ENCODE results near the gene CEP131. TPM values are rescaled to one million over a fixed set of nuclear protein-coding genes. Genes with fewer than 3 reads are reported as not detected.

CEP131 gene
- total and polyA plus RNA-seq, 2 of the 8 experiments (the other 6 are each of a cell fraction or from before 2014, with no cell fraction given) = 5.9 to 23.2 TPM

DNA sequence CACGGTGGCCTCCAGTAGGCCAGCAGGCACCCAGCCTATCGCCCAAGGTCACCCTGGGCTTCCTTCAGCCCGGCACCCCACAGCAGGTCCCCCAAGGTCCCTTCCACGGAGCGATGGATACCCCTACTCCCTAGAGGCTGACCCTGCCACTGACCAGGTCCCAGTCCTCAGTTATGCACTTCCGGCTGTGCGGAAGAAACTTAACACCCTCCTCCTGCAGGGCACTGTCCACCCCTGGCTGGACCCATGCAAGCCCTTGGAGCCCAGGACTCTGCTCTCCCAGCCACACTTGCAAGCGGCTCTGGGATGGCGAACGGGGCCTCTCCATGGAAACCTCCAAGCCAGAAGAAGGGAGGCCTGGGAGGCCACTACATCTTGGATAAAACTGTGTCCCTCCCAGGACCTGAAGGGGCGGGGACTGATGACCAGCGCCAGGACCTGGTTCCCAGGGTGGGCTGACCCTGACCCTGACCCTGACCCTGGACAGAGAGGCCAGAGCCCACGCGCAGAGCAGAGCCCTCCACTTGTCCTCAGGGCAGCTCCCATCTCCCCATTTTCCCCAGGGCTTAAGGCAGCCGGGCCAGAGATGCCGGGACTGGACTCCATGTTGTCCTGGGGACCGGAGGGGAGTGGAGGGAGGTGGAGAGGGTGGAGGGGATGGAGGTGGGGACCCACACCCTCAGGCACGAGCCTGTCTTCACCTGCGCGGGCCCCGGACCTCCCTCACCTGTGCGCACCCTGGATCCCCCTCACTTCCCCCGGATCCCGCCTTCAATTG lies 734 bp downstream of the CEP131 start:
- Histone ChIP-seq H2BK15ac (ENCODE audit: low read length) (no peak overlapping the region), H4K91ac (replicated peaks; ENCODE audit: insufficient read length, low read length) (no peak overlapping the region), H3K4me3 (ENCODE audit: extremely low read depth in 1 of 4, insufficient read depth in 2 of 4, low read depth in 3 of 4, low read length in 4 of 4) (peak overlapping the region; percentile 74 to 98 (median 76)), H4K5ac (ENCODE audit: insufficient read length, low read depth, low read length) (no peak overlapping the region), H3K36me3 (ENCODE audit: control insufficient read depth in 2 of 4, insufficient read depth in 4 of 4, low read length in 3 of 4) (peaks cover 0 to 5% (median 0%) of the 10 kb centered on the region in 4 experiments; a peak in 1 of 8 replicates), H2AK5ac (ENCODE audit: low read depth, low read length) (no peak overlapping the region), H3K18ac (ENCODE audit: extremely low read depth, low read length) (no peak overlapping the region), H2BK12ac (ENCODE audit: low read depth, low read length) (no peak overlapping the region), H4K20me1 (replicated peaks in 1 of 2; ENCODE audit: control insufficient read depth in 1 of 2, insufficient read depth in 2 of 2, low read length in 2 of 2) (peaks cover 4 to 10% of the 10 kb centered on the region in 2 experiments), H2BK20ac (ENCODE audit: low read length) (no peak overlapping the region), H3K14ac (ENCODE audit: insufficient read length) (no peak overlapping the region), H3K9me3 (ENCODE audit: insufficient read depth in 2 of 2, low read depth in 1 of 2, low read length in 1 of 2) (no peaks in the 10 kb centered on the region), H3K27me3 (replicated peaks in 1 of 4; ENCODE audit: control insufficient read depth in 3 of 4, extremely low read depth in 1 of 4, insufficient read depth in 3 of 4, low read length in 3 of 4) (peaks cover 0 to 2% (median 0%) of the 10 kb centered on the region in 4 experiments; a peak in 2 of 7 replicates), H3K23me2 (ENCODE audit: low read depth, low read length) (peaks cover 12% of the 10 kb centered on the region; the same call in 1 of the 2 replicates), H2BK5ac (ENCODE audit: low read depth, low read length) (no peak overlapping the region), H3K4ac (replicated peaks; ENCODE audit: insufficient read length, low read depth, low read length) (peak overlapping the region; percentile 53), H3K27ac (ENCODE audit: low read depth, low read length) (no peak overlapping the region), H3K4me2 (ENCODE audit: insufficient read depth in 1 of 2, low read depth in 2 of 2, low read length in 2 of 2) (peak overlapping the region; percentile 87 to 90), H2AFZ (ENCODE audit: low read length) (no peak overlapping the region), H3K56ac (replicated peaks; ENCODE audit: insufficient read length, low read depth, low read length) (no peak overlapping the region), H4K8ac (ENCODE audit: extremely low read depth, insufficient read depth, low read length) (no peak overlapping the region), H3K4me1 (replicated peaks in 1 of 4; ENCODE audit: control insufficient read depth in 3 of 4, insufficient read depth in 4 of 4, low read length in 3 of 4) (peaks cover 0 to 12% (median 9%) of the 10 kb centered on the region in 4 experiments; a peak in 5 of 7 replicates), H3K9ac (replicated peaks in 1 of 4; ENCODE audit: extremely low read depth in 1 of 4, low read depth in 3 of 4, low read length in 3 of 4) (peak overlapping the region in 3 of 4 experiments; percentile 34 to 58 (median 44); a peak in 5 of 7 replicates), H3K79me2 (ENCODE audit: control insufficient read depth in 1 of 2, insufficient read depth in 2 of 2, low read length in 2 of 2) (peaks cover 0 to 15% of the 10 kb centered on the region in 2 experiments; a peak in 1 of 4 replicates), H2BK120ac (replicated peaks; ENCODE audit: low read depth, low read length) (no peak overlapping the region), H3K79me1 (ENCODE audit: low read depth, low read length) (peaks cover 18% of the 10 kb centered on the region), H3K23ac (ENCODE audit: insufficient read length) (no peak overlapping the region)
- ChIA-PET POLR2A (ENCODE audit: partially characterized antibody) (interaction anchor here (0.8 to 2.8 kb wide), 6 partner anchors 15 to 26 kb away, joined by 3 to 18 read pairs (median 4); partner anchors contain the start of genes NDUFAF8 and TEPSIN), CTCF (ENCODE audit: partially characterized antibody) (interaction anchor here (0.6 to 1.5 kb wide), 7 partner anchors 8 to 411 kb away, joined by 3 read pairs; partner anchors contain the start of genes NDUFAF8 and TEPSIN)
- no peak for DNase-seq (ENCODE audit: low read depth in 1 of 2, low spot score in 2 of 2)
- WGBS, 2 experiments (ENCODE audit: extremely low coverage in 1 of 2, insufficient coverage in 1 of 2, insufficient read length in 1 of 2, insufficient replicate concordance in 2 of 2, low coverage in 1 of 2, low lambda C conversion rate in 2 of 2, missing lambda C conversion rate in 1 of 2) = 47% methylated on average over 16 of the region's 24 CpGs; no CpG with 5 or more reads in 1 of the 2 experiments
- no peak for FAIRE-seq
- no peak for TF ChIP-seq EP300 (IDR thresholded peaks at IDR 0.05; ENCODE audit: borderline replicate concordance in 1 of 2, low read depth in 2 of 2, low read length in 2 of 2)
- TF ChIP-seq SP2 (IDR thresholded peaks at IDR 0.05; ENCODE audit: low read length) = no peak
- no peak for TF ChIP-seq PHF8 (conservative IDR thresholded peaks at IDR 0.05; ENCODE audit: low read depth, low read length)
- TF ChIP-seq ATF3 (IDR thresholded peaks at IDR 0.05; ENCODE audit: insufficient read depth, low read depth, low read length) = no peak
- no peak for TF ChIP-seq BCL11A (IDR thresholded peaks at IDR 0.05; ENCODE audit: low read depth in 2 of 2, low read length in 2 of 2)

All from H1 (cell line).